Naive B cell (primary cell): ENCODE measurements around the gene TRPM2. TPM values are rescaled to one million over a fixed set of nuclear protein-coding genes. Genes with fewer than 3 reads are reported as not detected.
"Not testable (repeated sequence)": the region's sequence is repeated elsewhere in the genome, so short reads cannot be mapped to it uniquely, and the experiment has no call there.

Experiments
- ATAC-seq, 2 donors: fragments of 150-1000 bp; cut with Tn5 transposase; 2 replicates each; pipeline ENCODE4 v1.10.0; 2021; ENCODE audit warnings: low read depth in 2 of 2, mild to moderate bottlenecking in 2 of 2, moderate library complexity in 2 of 2
- DNase-seq: peaks from one replicate; pipeline ENCODE4 v3.0.0; 2022
- H3K27ac Mint-ChIP-seq, 6 donors: one replicate each; pipeline ENCODE4 v1.8.0; 2020 to 2022; ENCODE audit warnings: mild to moderate bottlenecking in 6 of 6, mixed read lengths in 6 of 6, moderate library complexity in 5 of 6, inconsistent platforms in 2 of 6
- H3K27me3 Mint-ChIP-seq, 3 donors: one replicate each; pipeline ENCODE4 v1.8.0; 2021 to 2022; ENCODE audit warnings: mixed read lengths in 3 of 3, mild to moderate bottlenecking in 1 of 3
- H3K36me3 Mint-ChIP-seq, 2 donors: one replicate each; pipeline ENCODE4 v1.8.0; 2020 to 2022; ENCODE audit warnings: mixed read lengths in 2 of 2, inconsistent platforms in 1 of 2, mild to moderate bottlenecking in 1 of 2
- H3K4me1 Mint-ChIP-seq, 3 donors: one replicate each; pipeline ENCODE4 v1.8.0; 2020 to 2022; ENCODE audit warnings: mixed read lengths in 3 of 3, inconsistent platforms in 1 of 3, mild to moderate bottlenecking in 1 of 3, moderate library complexity in 1 of 3
- H3K4me3 Mint-ChIP-seq, 8 donors: one replicate each; pipeline ENCODE4 v1.8.0; 2020 to 2022; ENCODE audit warnings: mild to moderate bottlenecking in 8 of 8, mixed read lengths in 8 of 8, moderate library complexity in 8 of 8, inconsistent platforms in 2 of 8
- H3K9me3 Mint-ChIP-seq, 7 donors: one replicate each; pipeline ENCODE4 v1.8.0; 2020 to 2022; ENCODE audit warnings: mixed read lengths in 7 of 7, mild to moderate bottlenecking in 5 of 7, inconsistent platforms in 2 of 7, moderate library complexity in 1 of 7
- polyA plus RNA-seq, 6 donors: library from polyadenylated mRNA; unstranded; fragments of 300-500 nt; fragmentation: Illumina TruSeq; gene quantifications; one replicate each; pipeline ENCODE4 v1.2.3, GENCODE V29; 2021; ENCODE audit warnings: low read depth in 6 of 6

TRPM2 gene
- polyA plus RNA-seq, 6 donors from 2014 or later, result 0.48 to 4.8 (median 2.6) TPM

GRCh38 chr21:44396803-44397202 is 43.4 kb downstream of the TRPM2 start:
- not testable (repeated sequence) for ATAC-seq, H3K36me3 Mint-ChIP-seq, H3K4me3 Mint-ChIP-seq, H3K4me1 Mint-ChIP-seq, H3K9me3 Mint-ChIP-seq, H3K27me3 Mint-ChIP-seq, DNase-seq, H3K27ac Mint-ChIP-seq

GRCh38 chr21:44397431-44398031 is 44.1 kb downstream of the TRPM2 start:
- H3K36me3 Mint-ChIP-seq, result no peaks in the 10 kb centered on the region

DNA sequence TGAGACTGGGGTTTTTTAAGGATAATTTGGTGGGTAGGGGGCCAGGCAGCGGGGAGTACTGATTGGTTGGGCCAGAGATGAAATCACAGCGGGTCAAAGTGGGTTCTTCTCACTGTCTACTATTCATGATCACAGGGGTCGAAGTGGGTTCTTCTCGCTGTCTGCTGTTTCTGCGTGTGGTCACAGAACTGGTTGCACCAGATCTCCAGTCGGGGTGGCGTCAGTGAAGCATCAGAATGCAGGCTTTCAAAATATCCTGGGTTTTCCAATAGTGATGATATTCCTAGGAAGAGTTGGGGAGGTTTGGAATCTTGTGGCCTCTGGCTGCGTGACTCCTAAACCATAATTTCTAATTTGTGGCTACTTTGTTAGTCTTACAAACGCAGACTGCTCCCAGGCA is 45.1 kb downstream of the TRPM2 start:
- H3K27ac Mint-ChIP-seq, result peak overlapping the region in 2 of 6 donors; percentile 9 to 56
- DNase-seq, result no peak

More at GRCh38 chr21:44397431-44398031, 44.1 kb downstream of the TRPM2 start:
- ATAC-seq (no peak), DNase-seq (no peak)
- Mint-ChIP-seq H3K4me1 (peaks cover 1 to 5% (median 4%) of the 10 kb centered on the region in 3 donors), H3K27me3 (no peaks in the 10 kb centered on the region), H3K27ac (peak overlapping the region in 3 of 6 donors; percentile 32 to 54 (median 49)), H3K4me3 (no peak overlapping the region), H3K9me3 (no peaks in the 10 kb centered on the region)

GRCh38 chr21:44399151-44399954 is 45.9 kb downstream of the TRPM2 start:
- peak overlapping the region in 1 of 6 donors; percentile 54 for H3K27ac Mint-ChIP-seq
- H3K4me3 Mint-ChIP-seq, result no peak overlapping the region
- DNase-seq (no peak), ATAC-seq (no peak)
- H3K36me3 Mint-ChIP-seq, result no peaks in the 10 kb centered on the region
- H3K27me3 Mint-ChIP-seq, result no peaks in the 10 kb centered on the region
- no peaks in the 10 kb centered on the region for H3K9me3 Mint-ChIP-seq
- H3K4me1 Mint-ChIP-seq, result peaks cover 0 to 5% (median 4%) of the 10 kb centered on the region in 3 donors

More for the DNA sequence above, 45.1 kb downstream of the TRPM2 start:
- ATAC-seq, result no peak
- Mint-ChIP-seq H3K36me3 (no peaks in the 10 kb centered on the region), H3K9me3 (no peaks in the 10 kb centered on the region), H3K4me3 (no peak overlapping the region), H3K4me1 (peaks cover 0 to 5% (median 4%) of the 10 kb centered on the region in 3 donors), H3K27me3 (no peaks in the 10 kb centered on the region)

- peaks cover 0 to 5% (median 4%) of the 10 kb centered on the region in 3 donors for H3K4me1 Mint-ChIP-seq
These were observed 46.8 kb downstream of the TRPM2 start for GRCh38 chr21:44399955-44400790.

DNA sequence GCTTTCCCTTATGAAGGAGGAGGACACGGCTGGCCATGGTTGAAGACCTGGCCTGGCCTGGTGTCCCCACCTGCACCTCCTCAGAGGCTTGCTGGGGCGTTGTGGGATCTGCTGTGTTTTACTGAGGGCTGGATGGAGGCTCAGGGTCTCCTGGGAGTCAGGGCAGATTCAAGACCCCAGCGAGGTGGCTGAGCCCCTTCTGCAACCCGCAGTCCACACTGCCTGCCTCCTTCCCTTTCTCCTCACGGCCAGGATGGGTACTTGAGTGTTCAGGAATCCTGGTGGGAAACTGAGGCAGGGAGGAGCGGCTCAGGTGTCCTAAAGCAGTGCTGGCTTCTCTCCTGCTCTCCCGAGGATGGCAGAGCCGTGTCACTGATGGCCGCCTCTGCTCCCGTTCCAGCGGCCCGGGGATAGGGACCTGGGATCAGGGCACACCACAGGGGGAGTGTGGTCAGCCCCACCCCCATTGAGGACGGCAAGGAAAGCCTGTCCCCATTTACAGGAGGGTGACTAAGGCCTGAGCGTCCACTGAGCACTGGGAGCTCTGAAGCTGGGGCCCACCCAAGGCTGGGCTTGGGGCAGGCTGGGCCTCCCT is 47.5 kb downstream of the TRPM2 start:
- peak overlapping the region in 1 of 6 donors; percentile 14 for H3K27ac Mint-ChIP-seq
- H3K4me1 Mint-ChIP-seq, result peaks cover 0 to 5% (median 4%) of the 10 kb centered on the region in 3 donors
- no peak overlapping the region for H3K4me3 Mint-ChIP-seq
- DNase-seq, result no peak
- no peak for ATAC-seq
- H3K36me3 Mint-ChIP-seq, result no peaks in the 10 kb centered on the region
- H3K27me3 Mint-ChIP-seq, result no peaks in the 10 kb centered on the region
- no peaks in the 10 kb centered on the region for H3K9me3 Mint-ChIP-seq

More at GRCh38 chr21:44399955-44400790, 46.8 kb downstream of the TRPM2 start:
- DNase-seq (no peak), ATAC-seq (no peak)
- no peaks in the 10 kb centered on the region for H3K27me3 Mint-ChIP-seq
- H3K4me3 Mint-ChIP-seq, result no peak overlapping the region
- no peaks in the 10 kb centered on the region for H3K36me3 Mint-ChIP-seq
- peak overlapping the region in 1 of 6 donors; percentile 54 for H3K27ac Mint-ChIP-seq
- H3K9me3 Mint-ChIP-seq, result no peaks in the 10 kb centered on the region

DNA sequence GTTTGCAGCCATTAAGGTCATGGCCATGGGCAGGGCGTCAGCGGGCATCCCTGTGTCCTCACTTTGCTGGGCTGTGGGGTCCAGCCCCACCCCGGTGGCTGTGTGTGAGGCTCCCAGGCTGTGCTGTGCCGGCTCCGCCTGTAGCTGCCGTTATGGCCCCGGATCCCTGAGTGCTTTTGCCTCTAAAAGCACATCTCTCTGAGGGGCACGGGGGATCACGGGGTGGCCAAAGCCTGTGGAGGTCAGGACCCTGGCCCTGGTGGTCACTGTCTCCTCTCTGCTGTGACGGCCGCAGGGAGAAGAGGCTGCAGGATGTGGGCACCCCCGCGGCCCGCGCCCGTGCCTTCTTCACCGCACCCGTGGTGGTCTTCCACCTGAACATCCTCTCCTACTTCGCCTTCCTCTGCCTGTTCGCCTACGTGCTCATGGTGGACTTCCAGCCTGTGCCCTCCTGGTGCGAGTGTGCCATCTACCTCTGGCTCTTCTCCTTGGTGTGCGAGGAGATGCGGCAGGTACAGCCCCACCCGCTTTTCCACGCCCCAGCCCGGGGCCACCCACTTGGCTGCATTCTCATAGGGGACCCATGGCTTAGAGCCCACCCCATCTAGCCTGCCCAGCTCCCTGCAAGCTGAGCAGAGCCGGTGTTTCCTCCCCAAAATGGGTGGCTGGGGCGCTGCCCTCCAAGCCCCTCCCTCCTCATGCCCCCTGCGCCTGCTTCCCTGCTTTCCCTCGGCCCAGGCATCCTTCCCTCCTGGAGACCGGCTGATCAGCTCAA is 48.2 kb downstream of the TRPM2 start:
- Mint-ChIP-seq H3K36me3 (no peaks in the 10 kb centered on the region), H3K27ac (peak overlapping the region in 2 of 6 donors; percentile 82 to 89), H3K4me1 (peaks cover 0 to 5% (median 4%) of the 10 kb centered on the region in 3 donors), H3K4me3 (no peak overlapping the region), H3K27me3 (no peaks in the 10 kb centered on the region), H3K9me3 (no peaks in the 10 kb centered on the region)
- ATAC-seq (no peak), DNase-seq (no peak)

DNA sequence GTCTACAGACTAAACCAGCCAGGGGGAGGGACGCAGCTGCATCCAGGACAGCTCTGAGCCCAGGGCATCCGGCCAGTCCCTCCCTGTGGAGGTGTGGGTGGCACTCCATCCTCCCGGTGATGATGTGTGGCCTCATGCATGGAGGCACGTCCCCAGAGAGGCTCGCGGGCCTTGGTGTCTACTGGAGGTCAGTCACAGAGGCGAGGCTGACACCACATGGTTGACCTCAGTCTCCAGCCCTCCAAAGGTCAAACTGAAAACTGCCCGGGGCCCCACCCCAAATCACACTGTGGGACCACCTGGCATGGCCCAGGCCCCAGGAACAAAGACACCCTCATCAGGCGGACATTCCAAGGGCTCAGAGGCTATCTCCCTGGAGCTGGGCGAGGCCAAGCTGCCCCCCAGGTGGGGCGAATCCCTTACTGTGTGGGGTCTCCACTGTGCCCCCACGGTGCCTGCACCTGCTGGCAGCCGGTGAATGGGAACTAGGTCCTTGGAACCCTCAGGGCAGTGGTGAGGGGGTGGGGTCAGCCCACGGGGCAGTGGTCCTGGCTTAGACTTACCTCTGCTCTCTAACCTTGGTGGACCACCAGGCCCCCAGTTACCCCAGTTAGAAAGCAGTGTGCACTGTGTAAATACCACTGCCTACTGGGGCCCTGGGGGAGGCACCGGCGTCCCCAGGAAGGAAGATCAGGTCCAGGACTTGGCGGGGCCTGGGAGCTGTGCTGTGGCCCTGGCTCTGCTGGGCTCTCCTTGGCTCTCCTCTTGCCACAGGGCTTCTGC is 49.1 kb downstream of the TRPM2 start:
- ATAC-seq (no peak), DNase-seq (no peak)
- Mint-ChIP-seq H3K27me3 (no peaks in the 10 kb centered on the region), H3K4me1 (peaks cover 0 to 5% (median 4%) of the 10 kb centered on the region in 3 donors), H3K9me3 (peaks cover 0 to 5% (median 0%) of the 10 kb centered on the region in 7 donors), H3K4me3 (no peak overlapping the region), H3K27ac (no peak overlapping the region), H3K36me3 (no peaks in the 10 kb centered on the region)

DNA sequence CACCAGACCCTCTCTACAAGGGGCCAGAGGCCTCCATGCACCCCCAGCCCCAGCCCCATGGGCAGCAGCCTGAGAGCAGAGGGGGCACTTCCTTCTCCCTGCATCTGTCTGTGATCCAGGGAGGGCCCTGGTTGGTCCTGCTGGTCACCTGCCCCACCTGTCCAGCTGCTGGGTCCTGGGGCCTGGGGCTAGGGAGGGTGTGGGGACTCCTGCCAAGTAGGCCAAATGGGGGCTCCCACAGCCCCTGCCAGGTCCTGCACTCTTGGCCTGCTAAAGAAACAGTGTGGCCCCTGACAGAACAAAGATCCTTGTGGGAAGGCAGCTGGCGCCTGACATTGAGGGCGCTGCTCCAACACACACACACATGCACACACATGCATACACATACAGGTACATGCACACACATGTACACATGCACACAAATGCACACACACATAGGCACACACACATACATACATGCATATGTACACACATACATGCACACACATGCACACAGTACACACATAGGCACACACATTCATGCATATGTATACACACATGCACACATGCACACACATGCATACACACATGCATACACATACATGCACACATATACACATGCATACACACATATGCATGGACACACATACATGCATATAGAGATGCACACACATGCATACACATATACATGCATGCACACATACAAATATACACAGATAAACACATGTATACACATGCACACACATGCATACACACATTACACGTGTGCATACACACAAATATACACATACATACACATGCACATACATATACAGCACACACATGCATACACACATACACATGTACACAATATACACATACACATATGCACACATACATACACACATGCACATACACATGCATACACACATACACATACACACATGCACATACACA is 49.9 kb downstream of the TRPM2 start:
- ATAC-seq, result no peak
- no peaks in the 10 kb centered on the region for H3K36me3 Mint-ChIP-seq

GRCh38 chr21:44404482-44404881 is 51.1 kb downstream of the TRPM2 start:
- not testable (repeated sequence) for H3K9me3 Mint-ChIP-seq, H3K36me3 Mint-ChIP-seq, ATAC-seq, H3K4me1 Mint-ChIP-seq, H3K4me3 Mint-ChIP-seq, DNase-seq, H3K27ac Mint-ChIP-seq, H3K27me3 Mint-ChIP-seq

More for the DNA sequence above, 49.9 kb downstream of the TRPM2 start:
- Mint-ChIP-seq H3K9me3 (peaks cover 0 to 6% (median 0%) of the 10 kb centered on the region in 7 donors), H3K27ac (no peak overlapping the region), H3K4me3 (no peak overlapping the region), H3K4me1 (peaks cover 0 to 5% (median 4%) of the 10 kb centered on the region in 3 donors), H3K27me3 (no peaks in the 10 kb centered on the region)
- DNase-seq, result no peak
